K562 (cell line): ENCODE measurements around the gene KLK7. TPM values are rescaled to one million over a fixed set of nuclear protein-coding genes. Genes with fewer than 3 reads are reported as not detected.

Source experiments
- ATF1 ChIP-seq, 2 experiments: fragments of 450-650 bp in 1 of 2; IDR thresholded peaks; 2 replicates each; pipeline ENCODE4 v1.6.1; 2016; ENCODE audit warnings: missing compliant biosample characterization in 1 of 2, missing genetic modification characterization in 1 of 2
- CCNT2 ChIP-seq: IDR thresholded peaks from 2 replicates; pipeline ENCODE4 v1.6.1; 2011; ENCODE audit warnings: borderline replicate concordance, low read depth, mild to moderate bottlenecking, moderate library complexity, mixed read lengths, low read length; ENCODE audit not compliant: insufficient read length; ENCODE audit errors: extremely low read depth
- CXXC5 ChIP-seq: fragments of 250-450 bp; sonication (Bioruptor Pico); IDR thresholded peaks from 2 replicates; pipeline ENCODE4 v1.8.0; 2022; ENCODE audit warnings: inconsistent platforms, mild to moderate bottlenecking, moderate library complexity
- ELF1 ChIP-seq: fragments of 200-800 bp; sonication (Bioruptor generic); IDR thresholded peaks from 2 replicates; pipeline ENCODE4 v1.6.1; 2016; ENCODE audit warnings: missing genetic modification characterization, missing compliant biosample characterization
- ESRRA ChIP-seq: fragments of 450-650 bp; IDR thresholded peaks from 2 replicates; pipeline ENCODE4 v1.6.1; 2014; ENCODE audit warnings: low read depth, mild to moderate bottlenecking, moderate library complexity, borderline replicate concordance
- ETS2 ChIP-seq: IDR thresholded peaks from 2 replicates; pipeline ENCODE4 v1.6.1; 2016; ENCODE audit warnings: borderline replicate concordance, missing genetic modification characterization, mild to moderate bottlenecking, moderate library complexity, missing compliant biosample characterization; ENCODE audit not compliant: poor library complexity, severe bottlenecking
- HDAC3 ChIP-seq: fragments of 450-650 bp; IDR thresholded peaks from 2 replicates; pipeline ENCODE4 v1.6.1; 2018; ENCODE audit warnings: borderline replicate concordance, mild to moderate bottlenecking, moderate library complexity; ENCODE audit not compliant: partially characterized antibody
- KHSRP ChIP-seq: fragments of 450-650 bp; IDR thresholded peaks from 2 replicates; pipeline ENCODE4 v1.6.1; 2017
- LCOR ChIP-seq: sonication (generic); formaldehyde crosslinking; IDR thresholded peaks from 2 replicates; pipeline ENCODE4 v1.8.0; 2022; ENCODE audit warnings: mild to moderate bottlenecking, missing genetic modification reagents
- MEIS2 ChIP-seq: fragments of 450-650 bp; IDR thresholded peaks from 2 replicates; pipeline ENCODE4 v1.6.1; 2014; ENCODE audit warnings: mild to moderate bottlenecking; ENCODE audit not compliant: partially characterized antibody
- NR3C1 ChIP-seq: sonication (generic); formaldehyde crosslinking; IDR thresholded peaks from 2 replicates; pipeline ENCODE4 v1.8.1; 2022; ENCODE audit warnings: missing genetic modification reagents
- SUPT5H ChIP-seq: fragments of 450-650 bp; IDR thresholded peaks from 2 replicates; pipeline ENCODE4 v1.6.1; 2016
- U2AF1 ChIP-seq: fragments of 200-400 bp; formaldehyde crosslinking; optimal IDR thresholded peaks from 2 replicates; pipeline ENCODE3; 2017; ENCODE audit warnings: mild to moderate bottlenecking, low read depth, low read length, moderate library complexity
- USF1 ChIP-seq: sonication (generic); formaldehyde crosslinking; IDR thresholded peaks from 2 replicates; pipeline ENCODE4 v1.9.0; 2022; ENCODE audit warnings: mild to moderate bottlenecking, missing genetic modification reagents
- ZBTB7A ChIP-seq: IDR thresholded peaks from 2 replicates; pipeline ENCODE4 v1.6.1; 2011; ENCODE audit warnings: low read depth, mild to moderate bottlenecking, low read length, moderate library complexity, borderline replicate concordance; ENCODE audit not compliant: control insufficient read depth
- ZC3H8 ChIP-seq: fragments of 450-650 bp; IDR thresholded peaks from 2 replicates; pipeline ENCODE4 v1.6.1; 2017
- polyA plus RNA-seq, 8 experiments: library from polyadenylated mRNA; depleted of rRNA in 4 of 8; stranded (reverse) in 5 of 8; unstranded in 3 of 8; fragments of >200 nt; fragmentation: Nextera tagmentation in 2 of 8; fragmentation: Illumina TruSeq in 1 of 8; extraction: Ambion mirVana in 2 of 8; extraction: Trizol in 1 of 8; gene quantifications; 2 replicates each; pipeline versions ENCODE4 v1.2.1 to v1.2.3, GENCODE V29; 2011 to 2014; ENCODE audit warnings: inconsistent platforms in 1 of 8, missing spikeins in 1 of 8
- total RNA-seq, 7 experiments: library from RNA; depleted of rRNA in 6 of 7; stranded (reverse); fragments of >200 nt in 6 of 7; fragmentation: Illumina TruSeq in 2 of 7; extraction: Trizol in 2 of 7; gene quantifications; 2 replicates each; pipeline versions ENCODE4 v1.2.1 to v1.2.3, GENCODE V29; 2011 to 2021; ENCODE audit warnings: low replicate concordance in 1 of 7
- TF ChIP-seq, protein P1 (sequence below), 2 experiments: fragments of 450-650 bp in 1 of 2; sonication (generic) in 1 of 2; formaldehyde crosslinking in 1 of 2; IDR thresholded peaks; 2 replicates each; pipeline versions ENCODE4 v1.7.1 to v1.9.0; 2016 to 2022; ENCODE audit warnings: inconsistent platforms in 1 of 2, mild to moderate bottlenecking in 1 of 2, missing genetic modification reagents in 1 of 2
- TF ChIP-seq, protein P2 (sequence below): sonication (generic); formaldehyde crosslinking; IDR thresholded peaks from 2 replicates; pipeline ENCODE4 v1.9.0; 2022; ENCODE audit warnings: mild to moderate bottlenecking, missing genetic modification reagents

Gene KLK7
- total and polyA plus RNA-seq, 9 of the 15 experiments (the other 6 are each of a cell fraction or from before 2014, with no cell fraction given), result 0.03 TPM; not detected in 8

DNA sequence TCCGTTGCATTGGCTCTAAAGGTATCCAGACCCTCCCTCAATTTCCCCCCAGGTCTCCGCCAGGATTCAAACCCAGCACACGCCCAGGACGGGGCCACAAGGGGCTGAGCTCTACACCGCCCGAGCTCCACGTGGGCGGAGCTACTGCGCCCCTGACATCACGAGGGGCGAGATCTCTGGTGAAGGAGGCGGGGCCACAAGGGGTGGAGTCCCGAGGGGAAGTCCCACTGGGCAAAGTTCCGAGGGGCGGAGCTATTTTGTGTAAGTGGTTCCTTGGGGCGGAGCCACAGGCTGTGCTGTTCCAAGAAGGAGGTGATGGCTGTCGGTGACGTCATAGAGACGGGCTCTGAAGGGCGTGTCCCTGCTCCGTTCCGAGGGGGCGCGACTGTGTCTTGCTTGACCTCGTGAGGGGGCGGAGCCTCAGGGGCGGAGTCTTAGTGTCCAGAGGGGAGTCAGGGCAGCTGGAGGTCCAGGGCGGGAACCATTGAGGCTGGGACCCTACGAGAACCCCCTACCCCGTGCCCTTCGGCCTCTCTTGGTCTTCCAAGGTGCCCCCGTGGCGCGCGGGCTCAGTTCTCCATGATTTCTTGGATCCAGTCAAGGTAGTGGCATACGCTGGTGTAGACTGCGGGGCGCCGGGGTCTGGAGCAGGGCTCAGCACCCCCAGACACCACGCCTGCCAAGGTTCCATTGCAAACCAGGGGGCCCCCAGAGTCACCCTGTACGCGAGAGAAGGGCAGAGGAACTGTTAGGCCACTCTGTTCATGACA is 19.0 kb upstream of the KLK7 start (continued):
- TF ChIP-seq, protein P1, sequence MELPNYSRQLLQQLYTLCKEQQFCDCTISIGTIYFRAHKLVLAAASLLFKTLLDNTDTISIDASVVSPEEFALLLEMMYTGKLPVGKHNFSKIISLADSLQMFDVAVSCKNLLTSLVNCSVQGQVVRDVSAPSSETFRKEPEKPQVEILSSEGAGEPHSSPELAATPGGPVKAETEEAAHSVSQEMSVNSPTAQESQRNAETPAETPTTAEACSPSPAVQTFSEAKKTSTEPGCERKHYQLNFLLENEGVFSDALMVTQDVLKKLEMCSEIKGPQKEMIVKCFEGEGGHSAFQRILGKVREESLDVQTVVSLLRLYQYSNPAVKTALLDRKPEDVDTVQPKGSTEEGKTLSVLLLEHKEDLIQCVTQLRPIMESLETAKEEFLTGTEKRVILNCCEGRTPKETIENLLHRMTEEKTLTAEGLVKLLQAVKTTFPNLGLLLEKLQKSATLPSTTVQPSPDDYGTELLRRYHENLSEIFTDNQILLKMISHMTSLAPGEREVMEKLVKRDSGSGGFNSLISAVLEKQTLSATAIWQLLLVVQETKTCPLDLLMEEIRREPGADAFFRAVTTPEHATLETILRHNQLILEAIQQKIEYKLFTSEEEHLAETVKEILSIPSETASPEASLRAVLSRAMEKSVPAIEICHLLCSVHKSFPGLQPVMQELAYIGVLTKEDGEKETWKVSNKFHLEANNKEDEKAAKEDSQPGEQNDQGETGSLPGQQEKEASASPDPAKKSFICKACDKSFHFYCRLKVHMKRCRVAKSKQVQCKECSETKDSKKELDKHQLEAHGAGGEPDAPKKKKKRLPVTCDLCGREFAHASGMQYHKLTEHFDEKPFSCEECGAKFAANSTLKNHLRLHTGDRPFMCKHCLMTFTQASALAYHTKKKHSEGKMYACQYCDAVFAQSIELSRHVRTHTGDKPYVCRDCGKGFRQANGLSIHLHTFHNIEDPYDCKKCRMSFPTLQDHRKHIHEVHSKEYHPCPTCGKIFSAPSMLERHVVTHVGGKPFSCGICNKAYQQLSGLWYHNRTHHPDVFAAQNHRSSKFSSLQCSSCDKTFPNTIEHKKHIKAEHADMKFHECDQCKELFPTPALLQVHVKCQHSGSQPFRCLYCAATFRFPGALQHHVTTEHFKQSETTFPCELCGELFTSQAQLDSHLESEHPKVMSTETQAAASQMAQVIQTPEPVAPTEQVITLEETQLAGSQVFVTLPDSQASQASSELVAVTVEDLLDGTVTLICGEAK (IDR thresholded peaks at IDR 0.05), result no peak
- TF ChIP-seq, protein P1 (CRISPR knock-in tag; IDR thresholded peaks at IDR 0.05), result no peak
- TF ChIP-seq ETS2 (tag), result no peak
- peak; percentile 85 for TF ChIP-seq USF1 (CRISPR knock-in tag)
- no peak for TF ChIP-seq ZC3H8
- TF ChIP-seq MEIS2, result peak; percentile 37
- TF ChIP-seq ESRRA, result no peak
- TF ChIP-seq ELF1, result no peak
- TF ChIP-seq CCNT2, result peak; percentile 34
- no peak for TF ChIP-seq NR3C1 (CRISPR knock-in tag)
- TF ChIP-seq ZBTB7A, result peak; percentile 69
- TF ChIP-seq LCOR, result no peak
- peak; percentile 46; the same call in 1 of the 2 replicates for TF ChIP-seq CXXC5 (CRISPR knock-in tag)
- TF ChIP-seq ATF1 (CRISPR knock-in tag; IDR thresholded peaks at IDR 0.05), result peak; percentile 55; the same call in 1 of the 2 replicates
- peak; percentile 98 for TF ChIP-seq ATF1 (tag; IDR thresholded peaks at IDR 0.05)
- no peak for TF ChIP-seq U2AF1
- TF ChIP-seq SUPT5H, result peak; percentile 62; the same call in 1 of the 2 replicates
- TF ChIP-seq HDAC3, result no peak
- TF ChIP-seq, protein P2, sequence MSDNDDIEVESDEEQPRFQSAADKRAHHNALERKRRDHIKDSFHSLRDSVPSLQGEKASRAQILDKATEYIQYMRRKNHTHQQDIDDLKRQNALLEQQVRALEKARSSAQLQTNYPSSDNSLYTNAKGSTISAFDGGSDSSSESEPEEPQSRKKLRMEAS, result no peak
- peak; percentile 92 for TF ChIP-seq KHSRP
